Eye (tissue), 1 donor: ENCODE data around the gene RNF183.

Experiments
- DNase-seq: peaks from one replicate; pipeline ENCODE4 v3.0.0-alpha.2; 2015

RNF183 gene

GRCh38 chr9:113302792-113303418 lies at the start of gene RNF183:
TSS of gene RNF183 (minus strand) at chr9:113303376. CDS start at chr9:113298184, 5,192 bp downstream.
- peak; percentile 10 for DNase-seq

GRCh38 chr9:113352411-113352810 lies 49.2 kb upstream of the RNF183 start:
- DNase-seq: no peak

GRCh38 chr9:113352006-113352405 lies 48.8 kb upstream of the RNF183 start:
- DNase-seq: no peak

- DNase-seq: no peak
These were observed 47.8 kb upstream of the RNF183 start for GRCh38 chr9:113350937-113351336.

- no peak for DNase-seq
These were observed 47.0 kb upstream of the RNF183 start for GRCh38 chr9:113350107-113350661.

GRCh38 chr9:113349445-113350094 lies 46.4 kb upstream of the RNF183 start, which contains the start of gene BSPRY:
TSS of gene BSPRY (plus strand) at chr9:113349541. CDS start at chr9:113349580, 39 bp downstream.
- peak; percentile 27 for DNase-seq

- peak; percentile 24 for DNase-seq
These were observed 45.9 kb upstream of the RNF183 start for GRCh38 chr9:113349066-113349444.

GRCh38 chr9:113348437-113348836 lies 45.3 kb upstream of the RNF183 start:
- no peak for DNase-seq

- DNase-seq: no peak
These were observed 42.5 kb upstream of the RNF183 start for GRCh38 chr9:113345671-113346070.

GRCh38 chr9:113345190-113345589 lies 42.0 kb upstream of the RNF183 start:
- no peak for DNase-seq

GRCh38 chr9:113343732-113344231 lies 40.6 kb upstream of the RNF183 start:
- DNase-seq: peak; percentile 57

GRCh38 chr9:113341712-113342410 lies 38.7 kb upstream of the RNF183 start:
- no peak for DNase-seq

GRCh38 chr9:113340011-113340699 lies 37.0 kb upstream of the RNF183 start, which contains the start of gene WDR31:
TSS of gene WDR31 (minus strand) at chr9:113340275. CDS start at chr9:113332022, 8,253 bp downstream.
- peak; percentile 94 for DNase-seq

- no peak for DNase-seq
These were observed 34.5 kb upstream of the RNF183 start for GRCh38 chr9:113337714-113338113.

- DNase-seq: no peak
These were observed 28.6 kb upstream of the RNF183 start for GRCh38 chr9:113331780-113332179.

GRCh38 chr9:113328045-113328782 lies 25.0 kb upstream of the RNF183 start:
- DNase-seq: no peak

GRCh38 chr9:113326230-113326629 lies 23.1 kb upstream of the RNF183 start:
- DNase-seq: no peak

- DNase-seq: no peak
These were observed 19.5 kb upstream of the RNF183 start for GRCh38 chr9:113322671-113323070.

- DNase-seq: no peak
These were observed 16.9 kb upstream of the RNF183 start for GRCh38 chr9:113320051-113320450.

GRCh38 chr9:113319054-113319453 lies 15.9 kb upstream of the RNF183 start:
- no peak for DNase-seq

GRCh38 chr9:113317777-113318176 lies 14.6 kb upstream of the RNF183 start:
- DNase-seq: no peak

GRCh38 chr9:113316030-113316429 lies 12.9 kb upstream of the RNF183 start:
- peak; percentile 52 for DNase-seq
